LNCAP (cell line): ENCODE data around the gene TRMT44.

Experiments used
- CTCF ChIP-seq: fragments of 450-650 bp; IDR thresholded peaks from 2 replicates; pipeline ENCODE4 v1.5.1; 2017; ENCODE audit warnings: mild to moderate bottlenecking

TRMT44 gene

GRCh38 chr4:8409264-8410065 is 31.1 kb upstream of the TRMT44 start:
- TF ChIP-seq CTCF, result no peak

DNA sequence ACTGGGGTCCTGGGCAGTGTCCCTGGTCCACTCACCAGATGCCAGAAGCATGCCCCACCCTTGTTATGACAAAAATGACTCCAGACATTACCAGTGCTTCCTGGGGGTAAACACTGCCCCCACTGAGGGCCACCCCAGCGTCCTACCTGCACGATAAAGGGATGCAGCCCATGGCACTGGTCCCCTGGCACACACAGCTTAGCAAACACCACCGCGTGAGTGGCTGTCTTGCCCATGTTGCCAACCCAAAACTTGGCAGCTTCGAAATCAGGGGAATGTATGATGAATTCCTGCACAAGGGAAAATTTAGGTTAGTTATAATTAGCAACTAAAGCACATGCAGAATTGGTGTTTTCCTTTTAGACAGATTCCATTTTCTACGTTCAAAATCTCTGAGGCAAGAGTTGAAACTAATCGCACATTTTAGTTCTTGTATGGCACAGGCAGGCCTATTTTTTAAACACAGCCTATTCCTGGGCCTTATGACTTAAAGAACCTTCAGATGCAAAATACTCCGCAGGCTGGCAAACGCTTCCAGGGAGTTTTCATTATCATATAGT is 30.4 kb upstream of the TRMT44 start:
- TF ChIP-seq CTCF, result no peak

- TF ChIP-seq CTCF, result peak; percentile 50; the same call in 1 of the 2 replicates
These were observed 29.8 kb upstream of the TRMT44 start for GRCh38 chr4:8410641-8411271.

DNA sequence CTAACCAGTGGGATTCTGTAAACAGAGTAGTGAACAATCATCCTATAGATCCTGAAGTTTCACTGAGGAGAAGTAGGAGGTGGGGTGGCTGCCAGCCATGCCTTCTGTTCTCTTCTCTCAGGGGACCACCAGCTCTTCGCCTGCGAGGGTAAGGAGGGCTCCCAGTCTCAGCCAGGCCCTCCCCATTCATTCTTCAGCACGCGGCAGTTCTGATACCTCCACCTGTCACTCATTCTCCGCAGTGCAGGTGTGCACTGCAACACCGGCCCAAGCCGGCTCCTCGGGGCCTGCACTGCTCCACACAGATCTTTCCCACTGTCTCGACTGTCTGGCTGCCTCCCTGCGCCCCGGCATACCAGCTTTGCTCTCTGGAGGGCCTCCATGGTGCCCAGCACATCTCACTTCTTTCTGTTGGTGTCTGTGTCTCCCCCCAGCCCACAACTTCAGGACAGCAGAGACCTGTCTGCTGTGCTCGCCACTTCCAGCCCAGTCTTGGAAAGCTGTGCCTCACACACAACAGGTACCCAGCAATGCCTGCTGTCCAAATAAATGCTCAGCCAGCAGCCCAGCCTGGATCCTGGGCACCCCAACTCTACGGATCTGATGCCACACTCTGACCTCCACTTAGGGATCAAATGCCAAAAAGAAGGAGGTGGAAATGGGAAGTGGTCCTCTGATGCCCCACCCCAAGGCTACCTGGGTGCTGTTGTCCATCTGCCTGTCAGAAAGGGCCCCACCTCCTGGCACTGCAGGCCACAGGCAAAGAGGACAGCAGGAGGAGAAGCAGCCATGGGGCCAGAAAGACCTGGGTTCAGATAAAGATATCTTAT is 29.0 kb upstream of the TRMT44 start:
- TF ChIP-seq CTCF, result no peak

DNA sequence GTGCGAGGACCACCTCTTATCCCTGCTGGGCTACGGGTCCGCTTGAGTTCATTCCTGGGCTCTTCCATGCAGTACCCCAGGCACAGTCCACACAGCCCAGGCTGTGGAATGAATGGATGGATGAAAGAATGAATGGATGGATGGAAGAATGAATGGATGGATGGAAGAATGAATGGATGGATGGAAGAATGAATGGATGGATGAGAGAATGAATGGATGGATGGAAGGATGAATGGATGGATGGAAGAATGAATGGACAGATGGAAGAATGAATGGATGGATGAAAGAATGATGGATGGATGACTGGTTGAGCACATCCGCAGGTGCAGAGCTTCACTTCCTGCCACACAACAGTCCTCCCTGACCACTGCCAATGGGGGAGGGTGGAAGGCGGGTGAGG is 28.3 kb upstream of the TRMT44 start:
- TF ChIP-seq CTCF, result no peak

DNA sequence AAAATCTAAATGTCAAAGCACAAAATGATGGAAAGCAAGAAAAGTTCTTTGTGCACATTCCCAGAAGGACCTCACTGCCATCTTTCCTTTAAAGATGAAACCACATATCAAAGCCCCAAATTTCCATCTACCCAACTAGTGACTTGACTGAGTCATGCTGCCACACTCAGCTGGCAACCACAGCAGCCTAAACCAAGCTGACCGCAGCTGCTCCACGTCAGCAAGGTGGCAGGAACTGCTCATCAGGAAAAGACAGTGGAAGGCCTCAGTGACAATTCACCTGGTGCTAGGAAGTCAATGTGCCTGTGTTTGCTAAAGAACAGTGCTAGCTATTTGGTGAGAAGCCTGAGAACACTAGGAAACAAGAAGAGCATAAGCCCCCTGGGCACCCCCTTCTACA is 26.2 kb upstream of the TRMT44 start:
- TF ChIP-seq CTCF, result no peak

DNA sequence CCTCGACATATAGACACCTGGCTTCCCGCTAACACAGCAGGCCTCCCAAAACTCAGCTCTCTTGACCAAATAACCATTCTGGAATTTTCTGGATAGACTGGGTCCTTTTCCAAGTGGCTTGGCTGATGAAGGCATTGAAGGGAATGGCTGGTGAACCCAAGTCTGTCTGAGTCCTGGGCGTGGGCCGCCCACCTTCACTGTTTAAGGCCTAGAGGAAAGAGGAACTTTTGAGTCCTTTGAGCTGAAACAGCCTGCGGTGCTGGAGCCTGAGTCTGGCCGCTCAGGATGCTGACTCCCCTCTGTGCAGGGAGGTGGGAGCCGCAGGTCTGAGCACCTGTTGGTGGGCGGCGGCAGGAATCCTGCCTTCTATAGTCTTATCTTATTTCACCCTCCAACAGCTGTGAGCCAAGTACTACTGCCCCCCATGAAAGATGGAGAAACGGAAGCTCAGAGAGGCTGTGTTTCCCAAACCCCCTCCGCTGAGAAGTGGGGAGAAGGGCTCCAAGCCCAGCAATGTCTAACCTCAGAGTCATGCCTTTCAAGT is 23.4 kb upstream of the TRMT44 start:
- TF ChIP-seq CTCF, result no peak
